Stimulated activated CD4-positive, alpha-beta T cell treated with anti-CD3 and anti-CD28 coated beads, Interleukin-1b, Interleukin-23, amount 100 ng/mL, for 4 hours (primary cell): ENCODE measurements around the gene HDAC4.
"Not testable (repeated sequence)": the region's sequence is repeated elsewhere in the genome, so short reads cannot be mapped to it uniquely, and the experiment has no call there.

ENCODE experiments used
- DNase-seq, 2 donors: peaks; one replicate each; pipeline ENCODE4 v3.0.0-alpha.2; 2020; ENCODE audit warnings: low read depth in 2 of 2

HDAC4 gene

GRCh38 chr2:239188536-239188935 lies 212.3 kb downstream of the HDAC4 start:
- DNase-seq: no peak

GRCh38 chr2:239187464-239188253 lies 213.2 kb downstream of the HDAC4 start:
- DNase-seq: no peak

GRCh38 chr2:239186516-239187357 lies 214.1 kb downstream of the HDAC4 start:
- DNase-seq: no peak

GRCh38 chr2:239184968-239185903 lies 215.6 kb downstream of the HDAC4 start:
- no peak for DNase-seq

GRCh38 chr2:239184179-239184578 lies 216.6 kb downstream of the HDAC4 start:
- no peak for DNase-seq

GRCh38 chr2:239182981-239183791 lies 217.6 kb downstream of the HDAC4 start:
- DNase-seq: no peak

- no peak for DNase-seq
These were observed 218.8 kb downstream of the HDAC4 start for GRCh38 chr2:239181903-239182581.

- DNase-seq: no peak
These were observed 219.5 kb downstream of the HDAC4 start for GRCh38 chr2:239181074-239181902.

GRCh38 chr2:239180526-239181073 lies 220.2 kb downstream of the HDAC4 start:
- DNase-seq: no peak

GRCh38 chr2:239179851-239180371 lies 220.9 kb downstream of the HDAC4 start:
- no peak for DNase-seq

GRCh38 chr2:239178954-239179353 lies 221.9 kb downstream of the HDAC4 start:
- no peak for DNase-seq

GRCh38 chr2:239178484-239178883 lies 222.3 kb downstream of the HDAC4 start:
- DNase-seq: no peak

- DNase-seq: no peak
These were observed 222.9 kb downstream of the HDAC4 start for GRCh38 chr2:239177908-239178307.

GRCh38 chr2:239177325-239177724 lies 223.5 kb downstream of the HDAC4 start:
- no peak for DNase-seq

- not testable (repeated sequence) for DNase-seq
These were observed 224.5 kb downstream of the HDAC4 start for GRCh38 chr2:239176138-239176803.

GRCh38 chr2:239175181-239175580 lies 225.6 kb downstream of the HDAC4 start:
- DNase-seq: no peak

- DNase-seq: no peak
These were observed 227.5 kb downstream of the HDAC4 start for GRCh38 chr2:239173301-239173700.

GRCh38 chr2:239171643-239172042 lies 229.2 kb downstream of the HDAC4 start:
- DNase-seq: no peak
